Measurements from ENCODE around the gene ZFP36L2.
A peak's percentile ranks its signal among the peaks of the same experiment; 100 is the strongest.

The ZFP36L2 gene

GRCh38 chr2:43219383-43220228, 6.8 kb downstream of the ZFP36L2 start:
- peak overlapping the region; percentile 94 for H3K4me3 ChIP-seq
- no peak for TF ChIP-seq CTCF (IDR thresholded peaks at IDR 0.05)
- peak; percentile 90 for DNase-seq (ENCODE audit: low spot score)
- H3K27ac ChIP-seq = peak overlapping the region; percentile 97 to 99

DNA sequence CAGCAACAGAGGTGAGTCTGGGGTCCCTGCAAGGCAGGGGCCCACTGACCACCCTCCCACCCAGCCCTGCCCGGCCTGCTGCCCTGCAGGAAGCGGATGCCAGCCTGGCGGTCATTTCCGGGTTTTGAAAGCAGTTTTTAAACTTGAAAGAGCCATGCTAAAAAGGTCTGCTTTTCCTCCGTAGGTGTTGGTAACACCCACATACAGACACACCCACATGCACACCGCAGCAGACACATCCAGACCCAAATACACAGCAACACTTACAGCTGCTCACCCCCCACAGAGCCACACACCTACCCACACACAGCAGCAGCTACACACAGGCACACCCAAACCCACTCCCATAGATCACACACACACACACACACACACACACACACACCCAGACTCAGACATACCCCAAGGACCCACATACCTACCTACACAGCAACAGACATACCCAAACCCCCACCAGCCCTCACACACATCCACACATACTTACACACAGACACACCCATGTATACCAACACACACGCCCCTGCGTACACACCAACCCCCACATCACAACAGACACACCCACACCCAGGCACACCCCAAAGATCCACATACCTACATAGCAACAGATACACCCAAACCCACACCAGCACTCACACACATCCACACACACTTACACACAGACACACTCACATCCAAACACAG, 7.6 kb downstream of the ZFP36L2 start:
- Histone ChIP-seq H3K27ac (peak overlapping the region; percentile 97 to 99), H3K4me3 (peak overlapping the region; percentile 94)
- no peak for DNase-seq (ENCODE audit: low spot score)
- TF ChIP-seq CTCF (IDR thresholded peaks at IDR 0.05) = no peak

DNA sequence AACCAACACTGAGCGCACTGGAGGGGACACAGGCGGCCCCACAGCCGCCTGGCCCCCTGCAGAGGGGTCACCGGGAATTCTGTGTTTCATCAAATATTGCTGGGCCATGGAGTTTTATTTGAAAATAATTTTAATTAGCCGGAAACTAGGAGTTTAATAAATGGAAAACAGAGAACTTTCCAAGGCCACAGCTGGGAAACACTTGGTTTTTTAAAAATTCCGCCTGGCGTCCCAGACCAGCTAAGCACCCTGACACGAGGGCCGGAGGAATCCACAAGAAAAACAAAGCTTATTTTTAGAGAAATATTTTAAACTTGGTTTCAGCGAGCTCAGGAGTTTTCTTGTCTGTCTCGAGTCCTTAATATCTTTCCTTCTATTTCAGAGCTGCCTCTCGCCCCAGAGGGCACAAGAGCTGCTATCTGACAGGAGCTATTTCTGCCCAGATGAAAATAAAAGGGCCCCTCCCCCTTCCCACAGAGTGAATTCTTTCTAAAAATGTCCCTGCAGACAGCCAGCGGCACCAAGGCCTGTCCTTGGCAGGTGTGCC, 8.2 kb downstream of the ZFP36L2 start:
- H3K4me3 ChIP-seq = peak overlapping the region; percentile 94
- no peak for DNase-seq (ENCODE audit: low spot score)
- peak overlapping the region; percentile 97 to 99 for H3K27ac ChIP-seq
- no peak for TF ChIP-seq CTCF (IDR thresholded peaks at IDR 0.05)

- no peak for DNase-seq (ENCODE audit: low spot score)
- peak overlapping the region; percentile 13 for H3K4me3 ChIP-seq
- H3K27ac ChIP-seq = peak overlapping the region; percentile 79 to 99
- no peak for TF ChIP-seq CTCF (IDR thresholded peaks at IDR 0.05)
These were observed 8.9 kb downstream of the ZFP36L2 start for GRCh38 chr2:43217228-43218154.

DNA sequence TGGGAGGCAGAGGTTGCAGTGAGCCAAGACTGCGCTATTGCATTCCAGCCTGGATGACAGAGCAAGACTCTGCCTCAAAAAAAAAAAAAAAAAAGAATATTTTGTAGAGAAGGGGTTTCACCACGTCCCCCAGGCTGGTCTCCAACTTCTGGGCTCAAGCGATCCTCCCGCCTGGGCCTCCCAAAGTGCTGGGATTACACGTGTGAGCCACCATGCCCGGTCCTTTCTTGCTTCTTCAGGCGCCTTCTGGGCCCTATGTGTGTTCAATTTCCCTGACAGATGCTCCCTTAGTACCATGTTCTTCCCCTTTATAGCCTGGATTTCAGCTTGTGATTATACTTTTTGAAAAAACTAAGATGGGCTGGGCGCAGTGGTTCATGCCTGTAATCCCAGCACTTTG, 9.8 kb downstream of the ZFP36L2 start:
- H3K27ac ChIP-seq = peak overlapping the region; percentile 53 to 61
- no peak for TF ChIP-seq CTCF (IDR thresholded peaks at IDR 0.05)

GRCh38 chr2:43215673-43216255, 10.6 kb downstream of the ZFP36L2 start:
- no peak for DNase-seq (ENCODE audit: low spot score)
- Histone ChIP-seq H3K27ac (peak overlapping the region; percentile 53 to 61), H3K4me3 (no peak overlapping the region)
- no peak for TF ChIP-seq CTCF (IDR thresholded peaks at IDR 0.05)

More for the DNA sequence above, 9.8 kb downstream of the ZFP36L2 start:
- no peak for DNase-seq (ENCODE audit: low spot score)
- no peak overlapping the region for H3K4me3 ChIP-seq

Data from coronary artery (tissue), 2 donors.